GM19328 (cell line): ENCODE measurements around the gene CBY1.
A peak's percentile ranks its signal among the peaks of the same experiment; 100 is the strongest.

Source experiments
- ATAC-seq: cut with Tn5 transposase; IDR thresholded peaks from one replicate; pipeline ENCODE4 v1.9.1; 2021; ENCODE audit warnings: mild to moderate bottlenecking, moderate library complexity; ENCODE audit not compliant: unreplicated experiment

CBY1 gene

GRCh38 chr22:38700270-38700788 lies 43.9 kb downstream of the CBY1 start:
- ATAC-seq: no peak

GRCh38 chr22:38700789-38701628 lies 44.6 kb downstream of the CBY1 start, which contains the start of gene JOSD1:
TSS of gene JOSD1 (minus strand) at chr22:38700943. CDS start at chr22:38699987, 956 bp downstream.
- peak; percentile 40 for ATAC-seq

- ATAC-seq: no peak
These were observed 48.3 kb downstream of the CBY1 start for GRCh38 chr22:38704654-38705234.

- ATAC-seq: peak; percentile 64
These were observed 49.0 kb downstream of the CBY1 start, which contains the start of gene GTPBP1 for GRCh38 chr22:38705235-38706100. TSS of gene GTPBP1 (plus strand) at chr22:38705944. CDS start at chr22:38705956, 12 bp downstream.

- ATAC-seq: peak; percentile 3
These were observed 49.9 kb downstream of the CBY1 start for GRCh38 chr22:38706101-38706900.

- ATAC-seq: no peak
These were observed 50.4 kb downstream of the CBY1 start for GRCh38 chr22:38706901-38707195.

GRCh38 chr22:38707346-38707745 lies 50.9 kb downstream of the CBY1 start:
- ATAC-seq: no peak

- no peak for ATAC-seq
These were observed 51.5 kb downstream of the CBY1 start for GRCh38 chr22:38707984-38708383.

- ATAC-seq: no peak
These were observed 52.9 kb downstream of the CBY1 start for GRCh38 chr22:38709306-38709705.

GRCh38 chr22:38710351-38710750 lies 53.9 kb downstream of the CBY1 start:
- no peak for ATAC-seq

GRCh38 chr22:38710866-38711265 lies 54.4 kb downstream of the CBY1 start:
- no peak for ATAC-seq

- no peak for ATAC-seq
These were observed 56.2 kb downstream of the CBY1 start for GRCh38 chr22:38712486-38713207.

GRCh38 chr22:38713921-38714320 lies 57.5 kb downstream of the CBY1 start:
- no peak for ATAC-seq

- ATAC-seq: no peak
These were observed 58.8 kb downstream of the CBY1 start for GRCh38 chr22:38715176-38715764.

GRCh38 chr22:38715852-38716251 lies 59.4 kb downstream of the CBY1 start:
- no peak for ATAC-seq

GRCh38 chr22:38716271-38716670 lies 59.8 kb downstream of the CBY1 start:
- no peak for ATAC-seq

GRCh38 chr22:38716826-38717225 lies 60.4 kb downstream of the CBY1 start:
- ATAC-seq: no peak

- ATAC-seq: no peak
These were observed 60.8 kb downstream of the CBY1 start for GRCh38 chr22:38717244-38717643.

- ATAC-seq: no peak
These were observed 62.0 kb downstream of the CBY1 start for GRCh38 chr22:38718414-38718813.
